HG02571 (cell line): ENCODE results near the gene GPC5.

ENCODE experiments used
- ATAC-seq: cut with Tn5 transposase; IDR thresholded peaks from one replicate; pipeline ENCODE4 v1.9.1; 2021; ENCODE audit warnings: mild to moderate bottlenecking, moderate library complexity; ENCODE audit not compliant: unreplicated experiment

Gene GPC5

GRCh38 chr13:91533354-91533753, 134.9 kb downstream of the GPC5 start:
- no peak for ATAC-seq

DNA sequence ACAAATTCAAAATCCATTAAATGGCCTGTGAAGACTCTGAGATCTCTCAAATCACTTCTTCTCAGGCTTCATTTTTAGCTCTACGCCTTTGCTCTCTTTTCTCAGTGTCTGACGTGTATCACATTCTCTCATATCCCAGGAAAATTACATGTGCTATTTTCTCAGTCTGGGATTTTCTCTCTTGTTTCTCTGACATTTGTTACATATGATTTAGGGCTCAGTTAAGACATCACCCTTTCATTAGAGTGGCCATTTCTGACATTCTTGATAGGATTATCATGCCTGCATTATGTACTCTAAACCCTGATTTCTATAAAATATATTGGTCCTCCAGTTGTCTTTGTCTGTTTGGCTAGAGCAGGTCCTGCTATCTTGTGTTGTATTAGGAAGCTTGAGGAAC, 136.6 kb downstream of the GPC5 start:
- ATAC-seq = no peak

DNA sequence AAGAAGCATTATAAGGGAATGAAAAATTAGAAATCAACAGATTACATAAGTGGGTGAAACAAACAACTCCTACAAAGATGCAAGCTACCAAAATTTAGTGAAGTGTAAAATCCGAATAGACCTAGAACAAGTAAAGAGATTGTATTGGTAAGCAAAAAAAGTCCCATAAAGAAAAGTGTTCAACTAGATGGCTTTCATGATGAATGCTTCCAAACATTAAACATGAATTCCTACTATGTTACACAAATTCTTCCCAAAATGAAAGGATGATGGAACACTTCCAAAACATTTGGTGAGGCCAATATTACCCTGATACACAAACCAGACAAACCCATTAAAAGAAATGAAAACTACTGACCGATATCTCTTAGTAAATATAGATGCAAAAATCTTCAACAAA, 139.0 kb downstream of the GPC5 start:
- no peak for ATAC-seq

GRCh38 chr13:91539286-91540157, 141.1 kb downstream of the GPC5 start:
- no peak for ATAC-seq

DNA sequence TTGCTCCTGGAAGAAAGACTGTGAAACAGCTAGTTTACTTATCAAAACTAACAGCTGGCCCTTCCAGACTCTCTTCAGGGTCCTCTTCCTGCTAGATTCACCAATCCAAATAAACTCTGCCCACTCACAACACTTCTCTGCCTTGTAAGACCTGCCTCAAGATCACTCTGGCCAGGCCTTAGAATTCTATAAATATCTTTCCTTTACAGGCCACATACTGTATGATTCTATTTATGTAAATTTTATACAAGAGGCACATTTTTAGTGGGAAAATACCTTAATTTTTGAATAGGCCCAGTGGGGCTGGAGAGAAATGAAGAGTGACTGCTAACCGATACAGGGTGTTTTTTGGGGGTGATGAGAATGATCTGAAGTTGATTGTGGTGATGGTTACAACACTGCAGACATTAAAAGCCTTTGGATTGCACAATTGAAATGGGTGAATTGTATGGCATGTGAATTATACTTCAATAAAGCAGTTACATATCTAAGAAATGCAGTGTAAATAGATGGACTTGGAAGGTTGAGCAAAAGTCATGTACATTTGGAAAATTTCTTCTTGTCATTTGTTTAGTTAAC, 141.8 kb downstream of the GPC5 start:
- ATAC-seq = no peak

DNA sequence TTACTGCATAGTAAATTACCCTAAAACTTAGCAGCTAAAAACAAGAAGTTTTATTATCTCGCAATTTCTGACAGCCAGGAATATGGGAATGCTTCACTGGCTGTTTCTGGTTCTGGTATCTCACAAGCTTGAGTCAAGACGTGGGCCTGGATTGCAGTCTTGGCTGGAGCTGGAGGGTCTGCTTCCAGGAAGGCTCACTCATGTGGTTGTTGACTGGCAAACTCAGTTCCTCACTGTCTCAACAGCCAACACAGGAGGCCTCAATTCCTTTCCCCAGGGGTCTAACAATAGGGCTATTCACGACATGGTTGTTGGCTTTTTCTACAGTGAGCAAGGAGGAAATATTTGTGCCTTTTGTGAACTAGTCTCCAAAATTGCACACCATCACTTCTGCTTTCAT, 146.3 kb downstream of the GPC5 start:
- no peak for ATAC-seq

GRCh38 chr13:91546900-91547299, 148.5 kb downstream of the GPC5 start:
- ATAC-seq = no peak

DNA sequence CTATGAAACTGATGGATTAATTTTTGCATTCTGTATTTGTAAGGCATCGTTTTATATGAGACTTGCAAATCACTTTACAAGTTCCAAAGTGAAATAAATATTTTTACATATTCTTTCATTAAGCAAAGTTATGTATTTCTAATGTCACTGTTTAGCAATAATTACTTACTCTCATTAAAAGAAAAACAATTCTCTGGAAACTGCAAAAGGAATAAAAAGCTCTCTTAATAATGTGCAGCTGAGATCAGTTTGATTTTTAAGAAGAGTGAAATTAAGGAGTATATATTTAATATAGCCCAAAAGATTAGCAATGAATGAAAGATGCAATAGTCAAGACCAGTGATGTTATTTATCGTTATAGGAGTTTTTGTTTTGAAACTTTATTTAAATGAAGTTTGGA, 155.2 kb downstream of the GPC5 start:
- no peak for ATAC-seq

DNA sequence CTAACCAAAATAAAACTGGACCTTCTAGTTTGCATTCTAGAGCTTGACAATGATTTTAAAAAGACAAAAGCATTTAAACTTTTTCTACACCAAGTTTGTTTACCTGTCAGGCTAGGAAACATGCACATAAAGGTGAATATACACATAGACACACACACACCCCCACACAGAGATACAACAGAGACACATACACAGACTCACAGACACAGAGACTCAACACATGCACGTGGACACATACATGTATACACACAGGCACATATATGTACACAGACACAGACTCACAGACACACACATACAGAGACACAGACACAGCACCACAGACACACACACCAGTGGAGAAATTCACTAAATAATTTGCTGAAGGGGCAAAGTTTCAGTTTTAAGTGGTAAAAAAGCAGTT, 155.7 kb downstream of the GPC5 start:
- ATAC-seq = no peak

DNA sequence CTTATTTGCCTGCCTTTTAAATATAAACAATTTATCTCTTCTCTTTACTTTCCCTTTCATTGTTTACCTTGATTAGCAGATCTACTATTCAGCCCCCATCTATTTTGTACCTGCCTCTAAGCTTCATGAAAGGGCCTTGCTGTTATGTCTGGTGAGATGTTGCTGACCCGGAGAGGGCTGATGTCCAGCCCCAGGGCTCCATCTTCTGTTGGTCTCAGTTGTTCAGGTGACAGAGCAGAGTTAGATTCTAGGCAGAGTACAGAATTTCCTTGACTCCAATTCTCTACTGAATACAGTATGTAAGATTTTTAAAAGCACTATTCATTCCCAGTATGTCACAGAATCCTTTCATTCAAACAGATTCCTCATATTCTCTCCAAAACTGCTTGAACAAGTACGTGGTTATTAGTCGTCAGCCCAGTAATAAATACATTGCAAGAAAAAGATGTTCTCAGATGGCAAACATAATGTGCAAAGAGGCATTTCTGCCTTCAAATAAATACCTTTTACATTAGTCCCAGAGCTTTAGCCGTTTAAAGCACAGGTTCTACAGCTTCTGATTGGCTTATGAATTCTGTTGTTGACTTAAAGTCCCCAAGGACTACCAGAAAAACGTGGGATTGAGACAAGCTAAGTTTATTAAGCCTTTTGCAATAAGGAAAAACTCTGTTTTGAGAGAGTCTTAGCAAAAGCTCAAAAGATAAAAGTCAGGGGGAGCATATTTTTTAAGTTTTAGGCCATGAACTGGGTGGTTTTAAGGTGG, 159.1 kb downstream of the GPC5 start:
- ATAC-seq = no peak

- ATAC-seq = no peak
Observed at GRCh38 chr13:91563799-91564198, 165.4 kb downstream of the GPC5 start.

DNA sequence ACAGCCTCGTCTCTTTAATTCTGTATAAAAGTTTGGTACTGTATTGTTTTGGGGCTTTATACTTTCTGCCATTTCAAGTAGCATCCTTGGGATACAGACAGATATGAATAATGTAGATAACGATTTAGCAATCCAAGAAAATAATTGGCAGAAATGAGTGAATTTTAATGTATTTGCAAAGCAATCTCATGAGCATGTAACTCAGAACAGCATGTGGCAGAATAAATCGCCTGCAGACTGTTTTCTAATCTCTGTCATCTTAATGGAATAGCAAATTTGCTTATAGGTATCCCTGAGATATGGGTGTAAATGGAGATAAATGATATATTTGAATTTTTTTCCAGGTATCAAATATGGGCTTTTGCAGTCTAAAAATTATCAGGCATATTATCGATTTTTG, 166.0 kb downstream of the GPC5 start:
- ATAC-seq = no peak

DNA sequence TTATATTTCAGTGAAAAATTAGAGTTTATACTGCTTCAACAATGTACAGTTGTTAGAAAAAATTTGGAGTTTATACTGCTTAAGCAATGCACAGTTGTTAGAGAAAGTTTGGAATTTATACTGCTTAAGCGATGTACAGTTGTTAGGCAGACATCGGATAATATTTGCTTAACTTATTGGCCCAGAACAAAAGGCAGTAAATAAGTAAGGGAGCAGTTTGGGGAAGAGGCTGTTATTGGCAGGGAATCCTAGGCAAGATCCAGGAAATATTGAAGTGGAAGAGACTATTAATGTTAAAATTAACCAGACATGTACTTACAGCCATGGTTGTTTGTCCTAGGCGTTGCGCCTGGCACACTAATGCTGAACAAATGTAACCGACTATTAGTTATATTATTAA, 166.9 kb downstream of the GPC5 start:
- no peak for ATAC-seq

GRCh38 chr13:91567485-91568207, 169.2 kb downstream of the GPC5 start:
- ATAC-seq = no peak

DNA sequence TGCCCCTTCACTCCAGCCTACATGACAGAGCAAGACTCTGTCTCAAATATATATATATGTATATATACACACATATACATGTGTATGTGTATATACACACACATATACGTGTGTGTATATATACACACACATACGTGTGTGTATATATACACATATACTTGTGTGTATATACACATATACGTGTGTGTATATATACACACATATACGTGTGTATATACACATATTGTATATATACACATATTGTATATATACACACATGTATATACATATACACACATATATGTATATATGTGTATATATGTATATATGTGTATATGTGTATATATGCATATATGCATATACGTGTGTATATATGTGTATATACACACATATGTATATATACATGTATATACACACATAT, 173.3 kb downstream of the GPC5 start:
- no peak for ATAC-seq

GRCh38 chr13:91572439-91572838, 174.0 kb downstream of the GPC5 start:
- no peak for ATAC-seq

DNA sequence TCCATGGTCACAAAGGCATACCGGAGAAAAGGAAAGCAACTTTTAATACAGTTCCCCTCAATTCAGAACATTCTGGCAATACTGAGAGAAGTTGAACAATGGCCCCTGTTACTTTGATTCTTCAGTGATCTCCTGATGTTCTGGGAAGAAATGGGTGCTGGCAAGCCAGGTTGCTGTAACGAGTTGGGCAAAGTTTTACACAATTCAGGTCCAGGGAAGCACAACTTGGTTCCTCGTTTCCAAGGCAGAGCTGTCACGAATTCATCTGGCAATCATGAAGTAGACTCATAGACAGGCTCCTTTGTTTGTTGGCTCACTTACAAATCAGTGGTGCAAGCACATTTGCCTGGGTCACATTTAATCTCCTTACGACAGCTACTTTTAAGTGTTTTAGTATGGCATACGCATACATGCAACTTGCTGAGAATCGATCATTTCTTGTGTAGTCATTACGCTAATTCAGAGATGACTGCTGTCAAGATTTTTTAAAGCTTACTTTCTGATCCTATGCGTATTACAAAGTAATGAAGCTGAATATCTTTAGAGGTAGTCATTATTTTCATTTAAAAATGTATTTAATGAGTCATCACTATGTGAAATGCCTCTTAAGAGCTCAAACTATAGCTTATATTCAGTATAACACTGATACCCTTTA, 174.7 kb downstream of the GPC5 start:
- no peak for ATAC-seq

DNA sequence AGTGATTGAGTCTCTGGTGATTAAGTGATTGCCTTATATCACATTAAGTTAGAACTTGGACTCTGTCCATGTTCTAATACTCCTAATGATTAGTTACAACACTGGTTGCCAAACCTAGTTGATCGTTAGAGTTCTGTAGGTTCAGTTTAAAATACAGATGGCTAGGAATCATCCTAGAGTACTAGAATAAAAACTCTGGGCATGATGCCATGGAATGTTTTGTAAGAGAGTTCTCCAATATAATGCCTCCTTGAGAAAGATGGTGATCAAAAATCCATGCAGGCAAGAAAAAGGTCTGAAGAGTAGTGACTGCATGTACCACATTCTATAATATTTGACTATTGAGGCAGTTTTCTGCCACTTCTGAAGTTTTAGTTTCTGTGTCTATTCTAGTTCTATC, 176.3 kb downstream of the GPC5 start:
- no peak for ATAC-seq

DNA sequence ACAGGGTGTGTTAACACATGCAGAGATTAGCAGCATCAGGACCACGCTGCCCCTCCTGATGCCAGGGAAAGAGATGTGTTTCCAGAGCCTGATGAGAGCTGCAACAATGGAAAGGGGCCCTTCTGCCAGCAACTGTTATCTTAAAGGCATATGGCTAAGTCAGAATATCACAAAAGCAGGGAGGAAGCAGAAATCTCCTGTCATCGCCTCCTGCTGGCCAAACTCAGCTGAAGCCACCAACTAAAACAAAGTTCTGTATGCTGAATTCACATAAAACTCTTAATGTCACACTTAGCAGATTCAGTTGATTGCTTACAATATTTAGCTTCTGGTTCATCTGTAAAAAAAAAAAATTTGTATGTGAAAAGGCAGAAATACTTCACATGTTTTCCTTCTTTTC, 178.2 kb downstream of the GPC5 start:
- ATAC-seq = no peak

DNA sequence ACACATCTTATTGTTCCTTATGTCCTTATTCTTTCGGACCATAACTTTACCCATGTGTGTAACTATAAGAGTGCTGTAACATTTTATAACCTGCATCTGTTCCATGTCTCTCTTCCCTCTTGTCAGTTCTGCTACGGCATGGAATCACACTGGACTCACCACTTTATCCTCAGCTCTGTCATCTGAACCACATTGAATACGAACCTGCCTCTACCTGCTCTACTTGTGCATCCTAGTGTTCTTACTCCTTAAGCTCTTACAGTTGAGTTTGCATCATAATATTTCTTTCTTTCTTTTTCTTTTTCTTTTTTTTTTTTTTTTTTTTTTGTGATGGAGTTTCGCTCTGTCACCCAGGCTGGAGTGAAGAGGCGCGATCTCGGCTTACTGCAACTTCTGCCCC, 180.9 kb downstream of the GPC5 start:
- no peak for ATAC-seq

DNA sequence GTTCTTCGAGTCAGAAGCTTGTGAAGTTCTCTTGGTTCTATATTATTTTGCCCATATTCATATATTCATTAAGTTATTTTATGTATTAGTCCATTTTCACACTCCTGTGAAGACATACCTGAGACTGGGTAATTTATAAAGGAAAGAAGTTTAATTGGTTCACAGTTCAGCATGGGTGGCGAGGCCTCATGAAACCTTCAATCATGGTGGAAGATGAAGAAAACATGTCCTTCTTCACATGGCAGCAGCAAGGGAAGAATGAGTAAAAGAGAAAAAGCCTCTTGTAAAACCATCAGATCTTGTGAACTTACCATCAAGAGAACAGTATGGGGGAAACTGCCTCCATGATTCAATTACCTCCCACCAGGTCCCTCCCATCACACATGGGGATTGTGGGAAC, 182.3 kb downstream of the GPC5 start:
- ATAC-seq = no peak
